ENCODE data around the gene RSRC2. TPM values are rescaled to one million over a fixed set of nuclear protein-coding genes. Genes with fewer than 3 reads are reported as not detected.
"Not testable (repeated sequence)": the region's sequence is repeated elsewhere in the genome, so short reads cannot be mapped to it uniquely, and the experiment has no call there.

Gene RSRC2
- total RNA-seq, 2 donors from 2014 or later = 98.0 to 108 TPM

DNA sequence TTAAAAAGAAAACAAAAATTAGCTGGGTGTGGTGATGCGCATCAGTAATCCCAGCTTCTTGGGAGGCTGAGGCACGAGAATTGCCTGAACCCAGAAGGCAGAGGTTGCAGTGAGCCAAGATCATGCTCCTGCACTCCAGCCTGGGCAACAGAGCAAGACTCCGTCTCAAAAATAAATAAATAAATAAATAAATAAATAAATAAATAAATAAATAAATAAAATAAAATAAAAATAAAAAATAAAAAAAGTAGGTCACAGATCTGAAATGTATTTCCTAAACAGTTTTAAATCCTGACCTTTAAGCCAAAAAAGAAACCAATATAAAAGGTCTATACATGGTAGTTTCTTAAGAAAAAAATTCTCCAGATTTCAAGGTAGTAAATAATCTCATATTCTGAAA lies 13.7 kb downstream of the RSRC2 start:
- not testable (repeated sequence) for H3K9me3 Mint-ChIP-seq; H3K27ac Mint-ChIP-seq; ATAC-seq (replicated peaks in 1 of 2); H3K27me3 Mint-ChIP-seq (ENCODE audit: low read depth); H3K4me3 Mint-ChIP-seq; DNase-seq
- Mint-ChIP-seq H3K36me3 (ENCODE audit: insufficient read depth in 2 of 2) (peaks cover 5 to 75% of the 10 kb centered on the region in 2 donors), H3K4me1 (ENCODE audit: low read depth) (peaks cover 13% of the 10 kb centered on the region)

DNA sequence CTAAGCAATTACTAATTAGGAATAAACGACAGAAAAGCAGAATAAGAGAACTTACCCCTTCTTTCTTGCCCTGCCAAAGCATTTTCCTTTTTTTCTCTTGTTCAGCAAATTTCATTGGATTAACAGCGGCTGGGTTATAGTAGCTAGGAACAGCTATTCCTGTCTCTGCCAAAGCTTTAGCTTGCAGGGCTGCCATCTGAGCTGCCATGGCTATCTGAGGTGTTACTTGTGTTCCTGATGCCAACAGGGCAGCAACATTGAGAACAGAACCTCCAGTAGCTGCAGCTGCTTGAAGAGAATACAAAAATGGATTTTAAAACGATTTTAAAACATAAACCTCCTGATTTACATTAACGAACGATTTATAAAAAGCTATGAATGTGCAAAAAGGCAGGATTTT lies 18.6 kb downstream of the RSRC2 start:
- Mint-ChIP-seq H3K4me3 (no peak overlapping the region), H3K27ac (peak overlapping the region; percentile 8), H3K4me1 (ENCODE audit: low read depth) (peaks cover 4% of the 10 kb centered on the region), H3K27me3 (ENCODE audit: low read depth) (no peaks in the 10 kb centered on the region), H3K9me3 (no peaks in the 10 kb centered on the region), H3K36me3 (ENCODE audit: insufficient read depth in 2 of 2) (peaks cover 9 to 56% of the 10 kb centered on the region in 2 donors)
- DNase-seq (no peak), ATAC-seq (replicated peaks in 1 of 2) (no peak)

DNA sequence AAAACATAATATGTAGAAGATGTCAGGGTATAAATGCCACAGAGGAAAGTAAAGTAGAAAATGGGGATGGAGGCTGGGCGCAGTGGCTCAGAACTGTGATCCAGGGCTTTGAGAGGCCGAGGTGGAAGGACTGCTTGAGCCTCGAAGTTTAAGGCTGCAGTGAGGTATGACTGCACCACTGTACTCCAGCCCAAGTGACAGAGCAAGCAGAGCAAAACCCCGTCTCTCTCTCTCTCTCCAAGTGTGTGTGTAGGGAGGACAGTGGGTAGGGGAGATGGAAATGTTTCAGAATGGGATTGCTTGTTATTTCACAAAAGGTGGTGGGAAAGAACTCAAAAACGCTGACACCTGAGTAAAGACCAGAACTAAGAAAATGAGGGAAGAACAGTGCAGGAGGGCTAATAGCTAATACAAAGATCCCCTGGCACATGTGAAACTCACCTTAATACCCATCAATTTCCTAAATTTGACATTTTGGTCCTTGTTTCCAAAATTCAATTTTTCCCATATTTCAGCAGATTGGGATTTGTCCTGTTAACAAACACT lies 20.3 kb downstream of the RSRC2 start:
- H3K9me3 Mint-ChIP-seq = no peaks in the 10 kb centered on the region
- no peaks in the 10 kb centered on the region for H3K27me3 Mint-ChIP-seq (ENCODE audit: low read depth)
- no peak overlapping the region for H3K4me3 Mint-ChIP-seq
- H3K36me3 Mint-ChIP-seq (ENCODE audit: insufficient read depth in 2 of 2) = peaks cover 9 to 51% of the 10 kb centered on the region in 2 donors
- ATAC-seq (replicated peaks in 1 of 2) = no peak
- H3K4me1 Mint-ChIP-seq (ENCODE audit: low read depth) = peaks cover 14% of the 10 kb centered on the region
- DNase-seq = no peak
- H3K27ac Mint-ChIP-seq = peak overlapping the region; percentile 10

DNA sequence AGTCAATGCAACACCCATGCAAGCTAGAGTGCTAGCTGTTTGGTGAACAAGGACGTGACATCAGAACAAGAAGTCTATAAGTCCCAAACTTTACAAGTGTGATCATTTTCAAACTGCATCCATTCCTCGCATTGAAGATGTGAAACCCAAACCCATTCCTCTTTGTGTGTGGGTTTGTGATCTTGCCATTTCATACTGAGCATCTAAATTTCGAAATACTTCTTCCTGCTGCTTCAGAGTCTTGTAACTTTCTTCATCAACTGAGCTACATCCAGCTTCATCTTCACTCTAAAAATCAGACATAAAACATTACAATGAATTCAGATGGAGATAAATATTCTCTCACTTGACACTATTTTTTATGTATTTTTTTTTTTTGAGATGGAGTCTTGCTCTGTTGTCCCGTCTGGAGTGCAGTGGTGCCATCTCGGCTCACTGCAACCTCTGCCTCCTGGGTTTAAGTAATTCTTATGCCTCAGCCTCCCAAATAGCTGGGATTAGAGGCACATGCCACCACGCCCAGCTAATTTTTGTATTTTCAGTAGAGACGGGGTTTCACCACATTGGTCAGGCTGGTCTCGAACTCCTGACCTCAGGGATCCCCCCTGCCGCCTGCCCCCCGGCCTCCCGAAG lies 21.2 kb downstream of the RSRC2 start:
- H3K36me3 Mint-ChIP-seq (ENCODE audit: insufficient read depth in 2 of 2) = peaks cover 11 to 46% of the 10 kb centered on the region in 2 donors
- DNase-seq = no peak
- peaks cover 22% of the 10 kb centered on the region for H3K4me1 Mint-ChIP-seq (ENCODE audit: low read depth)
- no peak for ATAC-seq (replicated peaks in 1 of 2)
- no peaks in the 10 kb centered on the region for H3K27me3 Mint-ChIP-seq (ENCODE audit: low read depth)
- H3K4me3 Mint-ChIP-seq = no peak overlapping the region
- no peaks in the 10 kb centered on the region for H3K9me3 Mint-ChIP-seq
- H3K27ac Mint-ChIP-seq = peak overlapping the region; percentile 50

DNA sequence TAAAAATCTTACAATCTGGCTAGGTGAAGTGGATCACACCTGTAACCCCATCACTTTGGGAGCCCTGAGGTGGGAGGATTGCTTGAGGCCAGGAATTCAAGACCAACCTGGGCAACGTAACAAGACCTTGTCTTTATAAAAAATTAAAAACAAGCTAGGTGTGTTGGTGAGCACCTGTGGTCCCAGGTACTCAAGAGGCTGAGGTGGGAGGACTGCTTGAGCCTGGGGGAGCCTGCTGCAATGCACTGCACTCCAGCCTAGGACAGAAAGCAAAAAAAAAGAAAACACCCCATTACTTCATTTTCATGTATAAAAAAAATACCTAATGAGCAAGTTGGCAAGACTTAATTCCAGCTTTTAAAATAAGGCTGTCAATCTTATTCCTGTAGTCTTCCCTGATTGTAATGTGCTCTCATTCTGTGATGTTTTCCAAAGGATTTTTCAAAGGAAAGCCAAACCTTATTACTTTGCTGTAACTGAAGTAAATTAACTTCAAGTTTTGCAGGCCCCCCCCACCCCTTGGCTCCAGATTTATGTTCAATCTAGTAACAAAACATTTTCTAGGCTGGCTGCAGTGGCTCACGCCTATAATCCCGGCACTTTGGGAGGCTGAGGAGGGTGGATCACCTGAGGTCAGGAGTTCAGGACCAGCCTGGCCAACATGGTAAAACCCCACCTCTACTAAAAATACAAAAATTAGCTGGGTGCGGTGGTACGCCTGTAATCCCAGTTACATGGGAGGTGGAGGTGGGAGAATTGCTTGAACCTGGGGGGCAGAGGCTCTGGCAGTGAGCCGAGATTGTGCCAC lies 22.7 kb downstream of the RSRC2 start:
- Mint-ChIP-seq H3K4me3 (no peak overlapping the region), H3K27me3 (ENCODE audit: low read depth) (no peaks in the 10 kb centered on the region), H3K27ac (peak overlapping the region; percentile 63), H3K36me3 (ENCODE audit: insufficient read depth in 2 of 2) (peaks cover 12 to 40% of the 10 kb centered on the region in 2 donors), H3K4me1 (ENCODE audit: low read depth) (peaks cover 32% of the 10 kb centered on the region), H3K9me3 (no peaks in the 10 kb centered on the region)
- no peak for DNase-seq
- ATAC-seq (replicated peaks in 1 of 2) = no peak

DNA sequence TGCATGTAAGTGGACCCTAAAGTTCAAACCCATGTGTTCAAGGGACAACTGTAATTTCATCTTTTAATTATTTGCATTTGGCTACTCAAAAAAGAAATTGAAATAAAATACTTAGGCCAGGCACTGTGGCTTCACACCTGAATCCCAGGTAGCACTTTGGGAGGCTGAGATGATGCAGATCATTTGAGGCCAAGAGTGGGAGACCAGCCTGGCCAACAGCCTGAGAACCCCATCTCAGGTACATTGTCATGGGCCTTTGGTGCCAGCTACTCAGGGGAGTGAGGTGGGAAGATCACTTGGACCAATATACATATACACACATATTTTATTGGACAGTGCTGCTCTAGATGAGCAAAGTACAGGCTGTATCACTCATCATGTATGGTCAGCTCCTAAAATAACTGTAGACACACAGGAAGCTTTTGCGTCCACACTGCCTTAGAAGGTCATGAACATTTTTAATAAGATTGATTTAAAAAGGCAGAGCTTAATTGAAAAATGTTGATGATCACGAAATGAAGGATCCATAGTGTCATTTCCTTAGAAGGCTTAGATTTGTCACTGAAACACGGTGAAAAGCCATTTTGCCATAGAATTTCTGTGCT lies 23.5 kb downstream of the RSRC2 start:
- DNase-seq (no peak), ATAC-seq (replicated peaks in 1 of 2) (no peak)
- H3K9me3 Mint-ChIP-seq = no peaks in the 10 kb centered on the region
- H3K36me3 Mint-ChIP-seq (ENCODE audit: insufficient read depth in 2 of 2) = peaks cover 12 to 38% of the 10 kb centered on the region in 2 donors
- H3K27me3 Mint-ChIP-seq (ENCODE audit: low read depth) = no peaks in the 10 kb centered on the region
- H3K4me1 Mint-ChIP-seq (ENCODE audit: low read depth) = peaks cover 40% of the 10 kb centered on the region
- H3K4me3 Mint-ChIP-seq = no peak overlapping the region
- peak overlapping the region; percentile 63 for H3K27ac Mint-ChIP-seq

DNA sequence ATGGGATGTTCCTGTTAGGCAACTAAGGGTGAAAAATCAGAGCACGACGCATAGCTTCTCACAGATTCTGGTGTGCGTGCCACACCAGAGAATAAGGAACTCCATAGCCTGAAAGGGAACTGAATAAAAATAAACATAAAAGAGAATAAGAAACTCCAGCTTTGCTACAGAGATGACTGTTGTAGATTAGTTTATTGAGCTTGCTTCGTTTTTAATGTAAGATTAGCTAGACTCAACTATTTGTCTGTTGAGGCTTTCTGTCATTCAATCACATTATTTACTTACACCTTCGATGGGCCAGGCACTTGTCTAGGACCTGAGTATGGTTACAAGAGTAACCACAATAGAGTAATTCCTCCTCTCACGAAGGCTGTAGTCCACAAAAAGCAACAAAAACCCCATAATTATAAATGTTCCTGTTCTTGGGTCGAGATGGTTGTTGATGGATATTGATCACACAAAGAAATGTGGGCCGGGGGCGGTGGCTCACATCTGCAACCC lies 25.2 kb downstream of the RSRC2 start:
- peak overlapping the region; percentile 89 for H3K27ac Mint-ChIP-seq
- no peaks in the 10 kb centered on the region for H3K27me3 Mint-ChIP-seq (ENCODE audit: low read depth)
- peak overlapping the region; percentile 92 to 99 for H3K4me3 Mint-ChIP-seq
- H3K4me1 Mint-ChIP-seq (ENCODE audit: low read depth) = peaks cover 51% of the 10 kb centered on the region
- H3K36me3 Mint-ChIP-seq (ENCODE audit: insufficient read depth in 2 of 2) = peaks cover 10 to 33% of the 10 kb centered on the region in 2 donors
- no peaks in the 10 kb centered on the region for H3K9me3 Mint-ChIP-seq
- no peak for DNase-seq
- ATAC-seq (replicated peaks in 1 of 2) = no peak

DNA sequence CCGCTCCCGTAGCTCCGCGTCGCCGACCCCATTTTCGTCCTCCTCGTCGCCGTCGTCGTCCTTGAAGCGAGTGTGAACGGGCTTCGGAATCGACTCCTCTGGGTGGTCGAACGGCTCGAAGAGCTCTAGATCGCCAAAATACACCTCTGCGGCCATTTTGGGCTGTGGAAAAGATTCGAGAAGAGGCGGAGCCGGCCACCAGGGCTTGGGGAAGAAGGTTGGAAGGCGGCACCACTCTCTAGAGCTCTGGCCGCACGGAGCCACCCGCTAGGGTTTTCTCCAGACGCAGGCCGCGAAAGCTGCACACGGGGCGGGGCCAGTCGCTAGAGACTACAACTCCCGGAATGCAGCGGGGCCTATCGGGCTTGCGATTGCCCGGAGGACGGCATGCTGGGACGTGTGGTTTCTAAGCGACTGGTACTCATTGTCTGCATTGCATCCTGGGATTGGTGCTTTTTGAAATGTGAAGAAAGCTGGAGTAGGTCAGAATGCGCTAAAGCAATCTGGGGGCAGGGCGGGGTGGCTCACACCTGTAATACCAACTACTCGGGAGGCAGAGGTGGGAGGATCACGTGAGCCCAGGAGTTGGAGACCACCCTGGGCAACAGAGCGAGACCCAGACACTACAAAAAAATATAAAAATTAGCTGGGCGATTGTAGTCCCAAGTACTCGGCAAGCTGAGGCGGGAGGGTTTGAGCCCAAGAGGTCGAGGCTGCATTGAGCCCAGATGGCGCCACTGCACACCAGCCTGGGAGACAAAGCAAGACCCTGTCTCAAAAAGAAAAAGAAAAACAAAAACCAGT lies 25.8 kb downstream of the RSRC2 start, which contains the start of gene ZCCHC8:
Gene ZCCHC8, minus strand, starts transcription at position 248 of the 804 bp plus-strand sequence. Its CDS starts 92 bp downstream, at position 156.
- Mint-ChIP-seq H3K27me3 (ENCODE audit: low read depth) (no peaks in the 10 kb centered on the region), H3K9me3 (no peaks in the 10 kb centered on the region), H3K36me3 (ENCODE audit: insufficient read depth in 2 of 2) (peaks cover 5 to 28% of the 10 kb centered on the region in 2 donors), H3K27ac (peak within 1 kb of the TSS; percentile 98), H3K4me3 (peak within 1 kb of the TSS; percentile 92 to 99), H3K4me1 (ENCODE audit: low read depth) (peaks cover 49% of the 10 kb centered on the region)
- DNase-seq (peak; percentile 97), ATAC-seq (replicated peaks in 1 of 2) (peak; percentile 94 to 96)

DNA sequence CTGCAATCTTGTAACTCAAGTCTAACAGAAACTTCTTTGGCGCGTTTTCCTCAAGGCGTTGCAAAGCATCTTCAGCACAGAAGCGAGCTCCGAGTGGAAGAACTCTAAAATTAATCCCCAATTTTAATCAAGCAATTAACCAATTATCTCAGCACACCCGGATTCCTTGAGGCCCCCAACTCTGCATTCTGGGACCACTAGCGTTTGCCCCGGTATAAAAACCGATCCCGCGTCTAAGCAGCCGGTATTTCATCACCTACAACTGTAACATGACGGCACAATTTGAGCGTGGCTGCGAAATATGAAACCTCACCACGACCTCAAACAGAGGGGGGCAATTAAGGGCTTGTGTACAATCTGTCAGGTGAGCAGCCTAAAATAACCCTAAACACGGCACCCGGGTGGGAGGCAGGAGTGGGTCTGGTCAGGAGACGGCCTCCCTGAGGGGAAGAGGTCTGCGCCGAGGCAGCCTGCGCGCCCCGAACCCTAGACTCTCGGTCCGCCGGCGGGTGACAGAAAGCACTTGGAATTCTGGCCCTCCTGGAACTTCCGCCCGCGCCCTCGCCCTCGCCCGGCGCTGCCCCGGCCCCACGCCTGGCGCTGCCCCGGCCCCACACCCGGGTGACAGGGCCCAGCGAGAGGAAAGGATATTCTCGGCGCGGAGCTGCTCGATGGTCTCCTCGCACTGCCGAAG lies 26.6 kb downstream of the RSRC2 start:
- Mint-ChIP-seq H3K27ac (peak overlapping the region; percentile 98), H3K27me3 (ENCODE audit: low read depth) (no peaks in the 10 kb centered on the region), H3K4me3 (peak overlapping the region; percentile 92 to 99), H3K4me1 (ENCODE audit: low read depth) (peaks cover 53% of the 10 kb centered on the region), H3K36me3 (ENCODE audit: insufficient read depth in 2 of 2) (peaks cover 5 to 25% of the 10 kb centered on the region in 2 donors), H3K9me3 (no peaks in the 10 kb centered on the region)
- DNase-seq (peak in 1 of 2 donors; percentile 45), ATAC-seq (replicated peaks in 1 of 2) (peak; percentile 9 to 27)

DNA sequence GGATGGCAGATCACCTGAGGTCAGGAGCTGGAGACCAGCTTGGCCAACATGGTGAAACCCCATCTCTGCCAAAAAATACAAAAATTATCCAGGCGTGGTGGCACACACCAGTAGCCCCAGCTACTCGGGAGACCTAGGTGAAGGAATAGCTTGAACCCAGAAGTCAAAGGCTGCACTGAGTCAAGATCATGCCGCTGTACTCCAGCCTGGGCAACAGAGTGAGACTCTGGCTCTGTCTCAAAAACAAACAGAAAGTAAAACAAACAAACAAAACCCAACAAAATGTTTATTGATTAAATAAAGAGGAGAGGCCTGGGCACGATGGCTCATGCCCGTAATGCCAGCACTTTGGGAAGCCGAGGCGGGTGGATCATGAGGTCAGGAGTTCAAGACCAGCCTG lies 31.5 kb downstream of the RSRC2 start:
- H3K27me3 Mint-ChIP-seq (ENCODE audit: low read depth) = no peaks in the 10 kb centered on the region
- H3K9me3 Mint-ChIP-seq = no peaks in the 10 kb centered on the region
- ATAC-seq (replicated peaks in 1 of 2) = no peak
- H3K36me3 Mint-ChIP-seq (ENCODE audit: insufficient read depth in 2 of 2) = peaks cover 10 to 28% of the 10 kb centered on the region in 2 donors
- no peak for DNase-seq
- H3K27ac Mint-ChIP-seq = peak overlapping the region; percentile 73
- H3K4me3 Mint-ChIP-seq = peak overlapping the region in 1 of 2 donors; percentile 9
- peaks cover 36% of the 10 kb centered on the region for H3K4me1 Mint-ChIP-seq (ENCODE audit: low read depth)

DNA sequence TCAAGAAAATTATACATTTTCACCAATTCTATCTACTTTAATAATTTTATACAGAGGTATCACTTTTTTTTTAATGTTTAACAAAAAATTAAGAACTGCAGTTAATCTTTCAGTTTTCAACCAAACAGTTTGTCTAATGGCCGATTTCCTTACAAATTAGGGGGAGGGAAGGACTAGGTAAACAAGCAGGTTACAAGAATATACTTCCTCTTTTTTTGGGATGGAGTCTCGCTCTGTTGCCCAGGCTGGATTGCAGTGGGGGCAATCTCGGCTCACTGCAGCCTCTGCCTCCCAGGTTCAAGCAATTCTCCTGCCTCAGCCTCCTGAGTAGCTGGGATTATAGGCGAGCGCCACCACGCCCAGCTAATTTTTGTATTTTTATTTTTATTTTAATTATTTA lies 33.5 kb downstream of the RSRC2 start:
- peaks cover 10 to 30% of the 10 kb centered on the region in 2 donors for H3K36me3 Mint-ChIP-seq (ENCODE audit: insufficient read depth in 2 of 2)
- not testable (repeated sequence) for H3K27me3 Mint-ChIP-seq (ENCODE audit: low read depth); DNase-seq; H3K27ac Mint-ChIP-seq; ATAC-seq (replicated peaks in 1 of 2); H3K4me3 Mint-ChIP-seq; H3K9me3 Mint-ChIP-seq
- peaks cover 18% of the 10 kb centered on the region for H3K4me1 Mint-ChIP-seq (ENCODE audit: low read depth)

DNA sequence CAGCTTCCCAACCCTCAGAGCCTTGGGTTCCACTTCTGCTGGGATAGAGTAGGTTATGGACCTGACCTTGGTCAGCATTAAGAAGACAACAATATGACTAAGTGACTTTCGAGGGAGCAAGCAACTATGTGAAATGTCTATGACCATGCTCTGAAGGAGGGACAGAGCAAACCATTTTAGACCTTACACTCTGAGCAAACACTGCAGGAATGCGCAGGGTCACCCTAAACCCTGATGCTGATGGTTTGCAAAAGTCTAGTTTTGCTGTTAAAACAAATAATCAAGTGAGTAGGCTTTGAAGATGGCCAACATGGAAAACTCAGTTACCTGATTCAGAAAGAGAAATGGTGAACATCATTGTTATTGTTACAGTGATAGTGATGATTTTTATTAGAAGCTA lies 34.7 kb downstream of the RSRC2 start:
- H3K27ac Mint-ChIP-seq = peak overlapping the region; percentile 48
- ATAC-seq (replicated peaks in 1 of 2) (no peak), DNase-seq (no peak)
- H3K4me1 Mint-ChIP-seq (ENCODE audit: low read depth) = peaks cover 12% of the 10 kb centered on the region
- H3K27me3 Mint-ChIP-seq (ENCODE audit: low read depth) = no peaks in the 10 kb centered on the region
- no peaks in the 10 kb centered on the region for H3K9me3 Mint-ChIP-seq
- no peak overlapping the region for H3K4me3 Mint-ChIP-seq
- peaks cover 11 to 35% of the 10 kb centered on the region in 2 donors for H3K36me3 Mint-ChIP-seq (ENCODE audit: insufficient read depth in 2 of 2)

Measured in activated T-cell treated with anti-CD3 and anti-CD28 coated beads, Interleukin-2, amount 50 U/mL, for 72 hours (primary cell).